ENCODE results near the gene EPOP. TPM values are rescaled to one million over a fixed set of nuclear protein-coding genes. Genes with fewer than 3 reads are reported as not detected.
A peak's percentile ranks its signal among the peaks of the same experiment; 100 is the strongest.
"Not testable (repeated sequence)": the region's sequence is repeated elsewhere in the genome, so short reads cannot be mapped to it uniquely, and the experiment has no call there.

Gene EPOP
- total RNA-seq, 1 donor from 2014 or later = 2.4 TPM

- no peak overlapping the region for H3K4me3 ChIP-seq (ENCODE audit: low read depth, low read length)
- FAIRE-seq (no peak), DNase-seq (ENCODE audit: low read depth) (no peak)
- H3K36me3 ChIP-seq (ENCODE audit: control insufficient read depth, insufficient read depth, low read length) = no peaks in the 10 kb centered on the region
- H3K27me3 ChIP-seq (ENCODE audit: control insufficient read depth, insufficient read depth, low read length) = no peaks in the 10 kb centered on the region
- no peak for TF ChIP-seq CTCF (IDR thresholded peaks at IDR 0.05; ENCODE audit: insufficient read depth, low read length, severe bottlenecking)
Observed at GRCh38 chr17:38627957-38628356, 46.8 kb downstream of the EPOP start.

GRCh38 chr17:38626606-38627226, 48.0 kb downstream of the EPOP start:
- FAIRE-seq; H3K27me3 ChIP-seq (ENCODE audit: control insufficient read depth, insufficient read depth, low read length); H3K36me3 ChIP-seq (ENCODE audit: control insufficient read depth, insufficient read depth, low read length); H3K4me3 ChIP-seq (ENCODE audit: low read depth, low read length): not testable (repeated sequence)
- DNase-seq (ENCODE audit: low read depth) = peak; percentile 15

GRCh38 chr17:38625482-38625881, 49.3 kb downstream of the EPOP start:
- H3K4me3 ChIP-seq (ENCODE audit: low read depth, low read length) = no peak overlapping the region
- no peaks in the 10 kb centered on the region for H3K36me3 ChIP-seq (ENCODE audit: control insufficient read depth, insufficient read depth, low read length)
- FAIRE-seq = no peak
- no peak for TF ChIP-seq CTCF (IDR thresholded peaks at IDR 0.05; ENCODE audit: insufficient read depth, low read length, severe bottlenecking)
- no peak for DNase-seq (ENCODE audit: low read depth)
- no peaks in the 10 kb centered on the region for H3K27me3 ChIP-seq (ENCODE audit: control insufficient read depth, insufficient read depth, low read length)

GRCh38 chr17:38624782-38625355, 49.9 kb downstream of the EPOP start:
- not testable (repeated sequence) for H3K27me3 ChIP-seq (ENCODE audit: control insufficient read depth, insufficient read depth, low read length); FAIRE-seq; H3K36me3 ChIP-seq (ENCODE audit: control insufficient read depth, insufficient read depth, low read length); H3K4me3 ChIP-seq (ENCODE audit: low read depth, low read length); DNase-seq (ENCODE audit: low read depth)

Other genes starting within 250 kb of the EPOP start
- gene ARHGAP23, start 246.5 kb downstream of the EPOP start, total RNA-seq = 15.8 and 18.1 TPM in 2 replicates
- under 0.01 and 0.64 TPM in 2 replicates for gene SRCIN1, start 69.0 kb downstream of the EPOP start, total RNA-seq
- 10.8 and 14.2 TPM in 2 replicates for gene MLLT6, start 30.3 kb upstream of the EPOP start, total RNA-seq
- 2.9 and 4.4 TPM in 2 replicates for gene CISD3, start 55.4 kb upstream of the EPOP start, total RNA-seq
- 1.1 and 2.3 TPM in 2 replicates for gene PCGF2, start 73.4 kb upstream of the EPOP start, total RNA-seq
- 273 and 288 TPM in 2 replicates for gene PSMB3, start 77.8 kb upstream of the EPOP start, total RNA-seq
- 15.5 and 21.9 TPM in 2 replicates for gene PIP4K2B, start 124.6 kb upstream of the EPOP start, total RNA-seq
- gene CWC25, start 150.4 kb upstream of the EPOP start, total RNA-seq = 11.6 and 14.3 TPM in 2 replicates
- 1,912 and 3,303 TPM in 2 replicates for gene RPL23, start 178.8 kb upstream of the EPOP start, total RNA-seq
- 18.6 and 21.9 TPM in 2 replicates for gene LASP1, start 195.1 kb upstream of the EPOP start, total RNA-seq